ENCODE measurements around the gene PGAP1. TPM values are rescaled to one million over a fixed set of nuclear protein-coding genes. Genes with fewer than 3 reads are reported as not detected.

PGAP1 gene
- total RNA-seq, 4 donors from 2014 or later, result 4.3 to 10.2 (median 6.9) TPM

- no peaks in the 10 kb centered on the region for H3K4me1 ChIP-seq
- 88 to 94% methylated on average over 5 of the region's 5 CpGs for WGBS, 2 donors (ENCODE audit: low coverage in 1 of 2)
- no peaks in the 10 kb centered on the region for H3K27me3 ChIP-seq
- ATAC-seq, result no peak
- H3K4me3 ChIP-seq, result no peak overlapping the region
- H3K27ac ChIP-seq, result no peak overlapping the region
- no peaks in the 10 kb centered on the region for H3K36me3 ChIP-seq
- TF ChIP-seq POLR2A (IDR thresholded peaks at IDR 0.05) (no peak), POLR2AphosphoS5 (IDR thresholded peaks at IDR 0.05) (no peak), CTCF (IDR thresholded peaks at IDR 0.05) (no peak), EP300 (IDR thresholded peaks at IDR 0.05) (no peak)
- no peaks in the 10 kb centered on the region for H3K9me3 ChIP-seq
These were observed 27.5 kb upstream of the PGAP1 start for GRCh38 chr2:196954001-196954400.

GRCh38 chr2:196952936-196953335 is 26.4 kb upstream of the PGAP1 start:
- Histone ChIP-seq H3K4me3 (no peak overlapping the region), H3K36me3 (no peaks in the 10 kb centered on the region), H3K4me1 (no peaks in the 10 kb centered on the region), H3K9me3 (no peaks in the 10 kb centered on the region), H3K27ac (no peak overlapping the region), H3K27me3 (no peaks in the 10 kb centered on the region)
- no peak for TF ChIP-seq CTCF (IDR thresholded peaks at IDR 0.05)
- TF ChIP-seq POLR2A (IDR thresholded peaks at IDR 0.05), result no peak
- TF ChIP-seq POLR2AphosphoS5 (IDR thresholded peaks at IDR 0.05), result no peak
- no peak for TF ChIP-seq EP300 (IDR thresholded peaks at IDR 0.05)
- WGBS, 2 donors (ENCODE audit: low coverage in 1 of 2), result 94% methylated on average over 2 of the region's 2 CpGs; no CpG with 5 or more reads in 1 of the 2 donors
- ATAC-seq, result no peak

GRCh38 chr2:196951973-196952372 is 25.5 kb upstream of the PGAP1 start:
- Histone ChIP-seq H3K9me3 (no peaks in the 10 kb centered on the region), H3K36me3 (no peaks in the 10 kb centered on the region), H3K27ac (no peak overlapping the region), H3K4me1 (no peaks in the 10 kb centered on the region), H3K4me3 (no peak overlapping the region), H3K27me3 (no peaks in the 10 kb centered on the region)
- no peak for ATAC-seq
- TF ChIP-seq CTCF (IDR thresholded peaks at IDR 0.05), result no peak
- no peak for TF ChIP-seq EP300 (IDR thresholded peaks at IDR 0.05)
- no peak for TF ChIP-seq POLR2AphosphoS5 (IDR thresholded peaks at IDR 0.05)
- TF ChIP-seq POLR2A (IDR thresholded peaks at IDR 0.05), result no peak
- WGBS, 2 donors (ENCODE audit: low coverage in 1 of 2), result 31 to 79% methylated on average over 2 of the region's 2 CpGs

GRCh38 chr2:196949116-196949515 is 22.6 kb upstream of the PGAP1 start:
- 63 to 75% methylated on average over 4 to 5 of the region's 5 CpGs for WGBS, 2 donors (ENCODE audit: low coverage in 1 of 2)
- no peak overlapping the region for H3K27ac ChIP-seq
- H3K9me3 ChIP-seq, result no peaks in the 10 kb centered on the region
- H3K4me3 ChIP-seq, result no peak overlapping the region
- no peaks in the 10 kb centered on the region for H3K36me3 ChIP-seq
- ATAC-seq, result no peak
- no peak for TF ChIP-seq POLR2AphosphoS5 (IDR thresholded peaks at IDR 0.05)
- no peak for TF ChIP-seq CTCF (IDR thresholded peaks at IDR 0.05)
- H3K27me3 ChIP-seq, result no peaks in the 10 kb centered on the region
- H3K4me1 ChIP-seq, result no peaks in the 10 kb centered on the region

- TF ChIP-seq POLR2AphosphoS5 (IDR thresholded peaks at IDR 0.05), result no peak
- no peak for TF ChIP-seq CTCF (IDR thresholded peaks at IDR 0.05)
- TF ChIP-seq EP300 (IDR thresholded peaks at IDR 0.05), result no peak
- no peak for TF ChIP-seq POLR2A (IDR thresholded peaks at IDR 0.05)
- no peak overlapping the region for H3K27ac ChIP-seq
- no peaks in the 10 kb centered on the region for H3K9me3 ChIP-seq
- H3K4me1 ChIP-seq, result no peaks in the 10 kb centered on the region
- H3K36me3 ChIP-seq, result no peaks in the 10 kb centered on the region
- no peak overlapping the region for H3K4me3 ChIP-seq
- H3K27me3 ChIP-seq, result no peaks in the 10 kb centered on the region
- 51 to 54% methylated on average over 3 to 4 of the region's 4 CpGs for WGBS, 2 donors (ENCODE audit: low coverage in 1 of 2)
- no peak for ATAC-seq
These were observed 18.1 kb upstream of the PGAP1 start for GRCh38 chr2:196944570-196944969.
